ENCODE data around the gene DAB2.
"Not testable (repeated sequence)": the region's sequence is repeated elsewhere in the genome, so short reads cannot be mapped to it uniquely, and the experiment has no call there.

The DAB2 gene

DNA sequence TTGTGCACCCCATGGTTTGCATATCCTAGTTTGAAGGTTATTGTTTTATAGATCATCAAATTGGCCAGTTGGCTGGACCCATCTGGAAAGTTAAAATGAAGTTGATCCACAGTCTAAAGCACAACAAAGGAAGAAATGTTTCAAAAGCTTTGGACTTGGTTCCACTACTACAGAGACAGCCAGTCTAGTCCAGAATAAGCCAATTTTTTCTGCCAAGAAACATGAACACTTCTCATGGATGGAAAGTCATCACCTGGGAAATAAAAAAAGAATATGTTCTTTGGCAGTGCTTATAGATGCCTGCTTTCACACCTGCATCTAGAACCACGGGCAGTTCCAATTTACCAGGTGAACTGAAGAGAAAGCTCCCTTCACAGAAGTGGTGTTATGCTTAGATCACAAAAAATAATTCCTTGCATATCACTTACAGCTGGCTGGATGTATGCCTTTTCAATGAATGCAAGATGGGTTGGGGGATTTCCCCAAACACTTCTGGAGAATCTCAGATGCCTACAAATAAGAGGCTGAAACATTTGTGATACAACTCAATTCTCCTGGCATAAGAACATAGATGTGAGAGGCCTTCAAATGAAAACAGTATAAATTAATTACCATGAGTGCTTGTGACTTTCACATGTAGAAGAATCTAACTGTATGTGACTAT lies 87.4 kb downstream of the DAB2 start:
- no peak overlapping the region for H3K4me3 ChIP-seq (ENCODE audit: low read depth, low read length)
- H3K36me3 ChIP-seq (ENCODE audit: control insufficient read depth in 2 of 2, insufficient read depth in 1 of 2, low read length in 2 of 2): no peaks in the 10 kb centered on the region
- POLR2A ChIA-PET: no interaction called here
- H3K4me1 ChIP-seq (ENCODE audit: control insufficient read depth, insufficient read depth, low read length): no peaks in the 10 kb centered on the region
- H3K27ac ChIP-seq (ENCODE audit: extremely low read depth, low read depth, low read length): no peak overlapping the region
- TF ChIP-seq ZSCAN16 (tag by site-specific recombination; IDR thresholded peaks at IDR 0.05) (no peak), YY1 (tag by site-specific recombination; IDR thresholded peaks at IDR 0.05) (no peak), ZFP3 (tag by site-specific recombination; IDR thresholded peaks at IDR 0.05; ENCODE audit: low read depth) (no peak), HOXA7 (CRISPR knock-in tag; IDR thresholded peaks at IDR 0.05; ENCODE audit: borderline replicate concordance) (no peak), ZNF138 (tag by site-specific recombination; IDR thresholded peaks at IDR 0.05; ENCODE audit: borderline replicate concordance) (no peak), ZNF175 (tag by site-specific recombination; IDR thresholded peaks at IDR 0.05) (no peak)
- TF ChIP-seq, protein P1, sequence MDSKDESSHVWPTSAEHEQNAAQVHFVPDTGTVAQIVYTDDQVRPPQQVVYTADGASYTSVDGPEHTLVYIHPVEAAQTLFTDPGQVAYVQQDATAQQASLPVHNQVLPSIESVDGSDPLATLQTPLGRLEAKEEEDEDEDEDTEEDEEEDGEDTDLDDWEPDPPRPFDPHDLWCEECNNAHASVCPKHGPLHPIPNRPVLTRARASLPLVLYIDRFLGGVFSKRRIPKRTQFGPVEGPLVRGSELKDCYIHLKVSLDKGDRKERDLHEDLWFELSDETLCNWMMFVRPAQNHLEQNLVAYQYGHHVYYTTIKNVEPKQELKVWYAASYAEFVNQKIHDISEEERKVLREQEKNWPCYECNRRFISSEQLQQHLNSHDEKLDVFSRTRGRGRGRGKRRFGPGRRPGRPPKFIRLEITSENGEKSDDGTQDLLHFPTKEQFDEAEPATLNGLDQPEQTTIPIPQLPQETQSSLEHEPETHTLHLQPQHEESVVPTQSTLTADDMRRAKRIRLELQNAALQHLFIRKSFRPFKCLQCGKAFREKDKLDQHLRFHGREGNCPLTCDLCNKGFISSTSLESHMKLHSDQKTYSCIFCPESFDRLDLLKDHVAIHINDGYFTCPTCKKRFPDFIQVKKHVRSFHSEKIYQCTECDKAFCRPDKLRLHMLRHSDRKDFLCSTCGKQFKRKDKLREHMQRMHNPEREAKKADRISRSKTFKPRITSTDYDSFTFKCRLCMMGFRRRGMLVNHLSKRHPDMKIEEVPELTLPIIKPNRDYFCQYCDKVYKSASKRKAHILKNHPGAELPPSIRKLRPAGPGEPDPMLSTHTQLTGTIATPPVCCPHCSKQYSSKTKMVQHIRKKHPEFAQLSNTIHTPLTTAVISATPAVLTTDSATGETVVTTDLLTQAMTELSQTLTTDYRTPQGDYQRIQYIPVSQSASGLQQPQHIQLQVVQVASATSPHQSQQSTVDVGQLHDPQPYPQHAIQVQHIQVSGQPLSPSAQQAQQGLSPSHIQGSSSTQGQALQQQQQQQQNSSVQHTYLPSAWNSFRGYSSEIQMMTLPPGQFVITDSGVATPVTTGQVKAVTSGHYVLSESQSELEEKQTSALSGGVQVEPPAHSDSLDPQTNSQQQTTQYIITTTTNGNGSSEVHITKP (tag by site-specific recombination; IDR thresholded peaks at IDR 0.05): no peak
- CTCF ChIA-PET: no interaction called here
- H3K9me3 ChIP-seq (ENCODE audit: control insufficient read depth, insufficient read depth, low read depth, low read length): no peaks in the 10 kb centered on the region

DNA sequence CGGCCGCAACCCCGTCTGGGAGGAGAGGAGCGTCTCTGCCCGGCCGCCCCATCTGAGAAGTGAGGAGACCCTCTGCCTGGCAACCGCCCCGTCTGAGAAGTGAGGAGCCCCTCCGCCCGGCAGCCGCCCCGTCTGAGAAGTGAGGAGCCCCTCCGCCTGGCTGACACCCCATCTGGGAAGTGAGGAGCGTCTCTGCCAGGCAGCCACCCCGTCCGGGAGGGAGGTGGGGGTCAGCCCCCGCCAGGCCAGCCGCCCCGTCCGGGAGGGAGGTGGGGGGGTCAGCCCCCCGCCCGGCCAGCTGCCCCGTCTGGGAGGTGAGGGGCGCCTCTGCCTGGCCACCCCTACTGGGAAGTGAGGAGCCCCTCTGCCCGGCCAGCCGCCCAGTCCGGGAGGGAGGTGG lies 90.5 kb downstream of the DAB2 start:
- H3K4me3 ChIP-seq (ENCODE audit: low read depth, low read length); H3K9me3 ChIP-seq (ENCODE audit: control insufficient read depth, insufficient read depth, low read depth, low read length); H3K27ac ChIP-seq (ENCODE audit: extremely low read depth, low read depth, low read length); H3K36me3 ChIP-seq (ENCODE audit: control insufficient read depth in 2 of 2, insufficient read depth in 1 of 2, low read length in 2 of 2); POLR2A ChIA-PET; CTCF ChIA-PET; H3K4me1 ChIP-seq (ENCODE audit: control insufficient read depth, insufficient read depth, low read length): not testable (repeated sequence)

DNA sequence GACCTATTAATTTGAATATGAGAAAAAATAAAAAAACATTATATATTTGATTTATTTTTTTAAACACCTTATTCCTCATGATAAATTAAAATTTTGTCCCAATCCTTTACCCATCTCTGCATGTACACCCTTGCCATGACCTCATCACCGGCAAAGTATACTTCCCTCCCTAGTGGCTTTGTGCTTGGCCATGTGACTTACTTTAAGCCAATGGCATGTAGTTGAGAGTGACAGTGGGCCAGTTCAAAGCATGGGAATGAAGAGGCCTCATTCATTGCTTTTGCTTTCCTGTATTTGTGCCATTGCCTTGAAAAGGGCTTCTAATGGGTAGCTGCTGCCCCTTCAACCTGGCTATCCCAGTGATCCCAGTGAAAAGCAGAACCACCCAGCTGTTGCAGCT lies 91.7 kb downstream of the DAB2 start:
- no peaks in the 10 kb centered on the region for H3K4me1 ChIP-seq (ENCODE audit: control insufficient read depth, insufficient read depth, low read length)
- no peaks in the 10 kb centered on the region for H3K9me3 ChIP-seq (ENCODE audit: control insufficient read depth, insufficient read depth, low read depth, low read length)
- H3K27ac ChIP-seq (ENCODE audit: extremely low read depth, low read depth, low read length): no peak overlapping the region
- ChIA-PET POLR2A (no interaction called here), CTCF (no interaction called here)
- no peak for TF ChIP-seq ZNF596 (tag by site-specific recombination; IDR thresholded peaks at IDR 0.05)
- no peaks in the 10 kb centered on the region for H3K36me3 ChIP-seq (ENCODE audit: control insufficient read depth in 2 of 2, insufficient read depth in 1 of 2, low read length in 2 of 2)
- H3K4me3 ChIP-seq (ENCODE audit: low read depth, low read length): no peak overlapping the region

DNA sequence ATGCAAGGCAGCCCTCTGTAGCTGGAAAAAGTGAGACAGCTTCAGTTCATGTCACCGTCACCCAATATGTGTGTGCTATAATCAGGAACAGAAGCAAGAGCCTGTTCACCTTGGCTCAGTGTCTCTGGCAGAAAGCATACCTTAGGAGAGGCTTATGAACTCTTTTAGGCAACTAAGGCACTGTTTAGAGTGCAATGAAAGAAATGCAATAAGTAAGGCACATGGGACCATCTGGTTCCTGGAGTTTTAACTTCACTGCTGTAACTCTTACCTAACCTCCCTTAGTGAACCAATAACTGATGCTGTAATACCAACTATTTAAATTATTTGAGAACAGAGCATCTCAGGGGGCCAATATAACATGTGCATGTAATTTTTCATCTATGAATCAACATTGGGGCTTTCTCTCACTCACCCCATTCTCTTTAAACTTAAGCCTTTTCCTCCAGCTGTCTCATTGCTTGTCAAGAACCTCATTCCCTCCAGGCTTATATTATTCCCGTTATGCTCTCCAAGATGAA lies 92.9 kb downstream of the DAB2 start:
- POLR2A ChIA-PET: no interaction called here
- TF ChIP-seq, protein P1 (tag by site-specific recombination; IDR thresholded peaks at IDR 0.05): no peak
- TF ChIP-seq ZNF785 (tag by site-specific recombination; IDR thresholded peaks at IDR 0.05) (no peak), ZNF433 (tag by site-specific recombination; IDR thresholded peaks at IDR 0.05; ENCODE audit: low read depth) (no peak), KLF9 (tag by site-specific recombination; IDR thresholded peaks at IDR 0.05; ENCODE audit: low read depth) (no peak), ZFHX2 (tag by site-specific recombination; conservative IDR thresholded peaks at IDR 0.05) (no peak), ZNF174 (tag by site-specific recombination; IDR thresholded peaks at IDR 0.05) (no peak), ZNF623 (tag by site-specific recombination; IDR thresholded peaks at IDR 0.05) (no peak), ZNF571 (tag by site-specific recombination; IDR thresholded peaks at IDR 0.05) (no peak), ZNF561 (tag by site-specific recombination; IDR thresholded peaks at IDR 0.05; ENCODE audit: borderline replicate concordance) (no peak), ZNF514 (tag by site-specific recombination; IDR thresholded peaks at IDR 0.05) (no peak)
- TF ChIP-seq, protein P2, sequence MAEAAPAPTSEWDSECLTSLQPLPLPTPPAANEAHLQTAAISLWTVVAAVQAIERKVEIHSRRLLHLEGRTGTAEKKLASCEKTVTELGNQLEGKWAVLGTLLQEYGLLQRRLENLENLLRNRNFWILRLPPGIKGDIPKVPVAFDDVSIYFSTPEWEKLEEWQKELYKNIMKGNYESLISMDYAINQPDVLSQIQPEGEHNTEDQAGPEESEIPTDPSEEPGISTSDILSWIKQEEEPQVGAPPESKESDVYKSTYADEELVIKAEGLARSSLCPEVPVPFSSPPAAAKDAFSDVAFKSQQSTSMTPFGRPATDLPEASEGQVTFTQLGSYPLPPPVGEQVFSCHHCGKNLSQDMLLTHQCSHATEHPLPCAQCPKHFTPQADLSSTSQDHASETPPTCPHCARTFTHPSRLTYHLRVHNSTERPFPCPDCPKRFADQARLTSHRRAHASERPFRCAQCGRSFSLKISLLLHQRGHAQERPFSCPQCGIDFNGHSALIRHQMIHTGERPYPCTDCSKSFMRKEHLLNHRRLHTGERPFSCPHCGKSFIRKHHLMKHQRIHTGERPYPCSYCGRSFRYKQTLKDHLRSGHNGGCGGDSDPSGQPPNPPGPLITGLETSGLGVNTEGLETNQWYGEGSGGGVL (tag by site-specific recombination; IDR thresholded peaks at IDR 0.05): no peak

More for the DNA sequence above, 92.9 kb downstream of the DAB2 start:
- H3K27ac ChIP-seq (ENCODE audit: extremely low read depth, low read depth, low read length): no peak overlapping the region
- CTCF ChIA-PET: interaction anchor here (1.0 kb wide), 1 partner anchor 24 kb away, joined by 3 read pairs; no protein-coding TSS in a partner anchor
- H3K36me3 ChIP-seq (ENCODE audit: control insufficient read depth in 2 of 2, insufficient read depth in 1 of 2, low read length in 2 of 2): no peaks in the 10 kb centered on the region
- no peak overlapping the region for H3K4me3 ChIP-seq (ENCODE audit: low read depth, low read length)
- H3K9me3 ChIP-seq (ENCODE audit: control insufficient read depth, insufficient read depth, low read depth, low read length): no peaks in the 10 kb centered on the region
- no peaks in the 10 kb centered on the region for H3K4me1 ChIP-seq (ENCODE audit: control insufficient read depth, insufficient read depth, low read length)

Data from HEK293 (cell line).